DND-41 (cell line): ENCODE measurements around the gene F11R.
"Not testable (repeated sequence)": the region's sequence is repeated elsewhere in the genome, so short reads cannot be mapped to it uniquely, and the experiment has no call there.

Experiments used
- ATAC-seq: fragments of 200-7000 bp; cut with Tn5 transposase; 3 replicates; pipeline ENCODE4 v1.9.1; 2021; ENCODE audit warnings: low read depth; ENCODE audit not compliant: insufficient read depth
- DNase-seq: peaks from one replicate; pipeline ENCODE4 v3.0.0-alpha.2; 2020
- H2AFZ ChIP-seq: 2 replicates; pipeline ENCODE4 v1.6.0; 2012; ENCODE audit warnings: low read depth, low read length
- H3K27ac ChIP-seq: 2 replicates; pipeline ENCODE4 v1.5.1; 2012; ENCODE audit warnings: low read length, inconsistent platforms
- H3K27me3 ChIP-seq: fragments of 200-600 bp; sonication (generic); 2 replicates; pipeline ENCODE4 v1.6.0; 2012; ENCODE audit warnings: low read length, mild to moderate bottlenecking, inconsistent platforms; ENCODE audit not compliant: insufficient read depth, poor library complexity
- H3K36me3 ChIP-seq: 2 replicates; pipeline ENCODE4 v1.5.1; 2012; ENCODE audit warnings: low read length, inconsistent platforms; ENCODE audit not compliant: insufficient read depth
- H3K4me1 ChIP-seq: 2 replicates; pipeline ENCODE4 v1.5.1; 2012; ENCODE audit warnings: mild to moderate bottlenecking, low read length; ENCODE audit not compliant: insufficient read depth
- H3K4me2 ChIP-seq: 2 replicates; pipeline ENCODE4 v1.6.0; 2012; ENCODE audit warnings: mild to moderate bottlenecking, moderate library complexity, low read length, inconsistent platforms; ENCODE audit not compliant: insufficient read depth
- H3K4me3 ChIP-seq, 2 experiments: fragments of 200-600 bp in 1 of 2; shearing (Covaris generic) in 1 of 2; 2 replicates each; pipeline ENCODE4 v1.5.1; 2012 to 2016; ENCODE audit warnings: inconsistent platforms in 2 of 2, low read length in 2 of 2, mild to moderate bottlenecking in 2 of 2, low read depth in 1 of 2, moderate library complexity in 1 of 2
- H3K79me2 ChIP-seq: 2 replicates; pipeline ENCODE4 v1.6.0; 2012; ENCODE audit warnings: low read length, inconsistent platforms; ENCODE audit not compliant: insufficient read depth
- H3K9ac ChIP-seq: 2 replicates; pipeline ENCODE4 v1.6.0; 2012; ENCODE audit warnings: low read depth, mild to moderate bottlenecking, inconsistent platforms, low read length, moderate library complexity
- H3K9me3 ChIP-seq: 2 replicates; pipeline ENCODE4 v1.5.1; 2012; ENCODE audit warnings: low read length, moderate library complexity, mild to moderate bottlenecking, inconsistent platforms; ENCODE audit not compliant: insufficient read depth, severe bottlenecking
- H4K20me1 ChIP-seq: 2 replicates; pipeline ENCODE4 v1.6.0; 2012; ENCODE audit warnings: low read length; ENCODE audit not compliant: insufficient read depth
- EZH2 ChIP-seq: IDR thresholded peaks from 3 replicates; pipeline ENCODE4 v1.6.1; 2012; ENCODE audit warnings: borderline replicate concordance, low read depth, mild to moderate bottlenecking, moderate library complexity, low read length, inconsistent platforms; ENCODE audit not compliant: severe bottlenecking
- TF ChIP-seq, protein P1 (sequence below): IDR thresholded peaks from 2 replicates; pipeline ENCODE4 v1.5.1; 2012; ENCODE audit warnings: borderline replicate concordance, low read length, moderate library complexity, mild to moderate bottlenecking; ENCODE audit not compliant: poor library complexity, severe bottlenecking; ENCODE audit errors: extremely low read depth

The F11R gene

DNA sequence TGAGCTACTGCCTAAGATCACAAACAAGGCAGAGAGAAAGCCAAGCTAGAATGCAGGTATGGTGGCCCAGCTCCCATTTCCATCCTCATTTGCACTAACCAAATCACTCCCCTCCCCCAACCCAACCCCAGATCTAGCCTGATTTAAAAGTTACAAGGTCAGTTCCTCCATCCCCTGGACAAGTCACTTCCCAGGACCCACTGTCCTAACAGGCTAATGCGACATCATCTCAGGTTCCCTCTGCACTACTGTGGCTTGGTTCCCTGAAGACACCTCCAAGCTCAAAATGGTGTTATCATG lies 2.4 kb downstream of the F11R start:
- Histone ChIP-seq H3K4me3 (no peak overlapping the region), H3K4me1 (peaks cover 5% of the 10 kb centered on the region), H3K4me2 (no peak overlapping the region), H3K9ac (no peak overlapping the region), H3K9me3 (no peaks in the 10 kb centered on the region), H3K36me3 (no peaks in the 10 kb centered on the region), H2AFZ (no peak overlapping the region), H3K27me3 (no peaks in the 10 kb centered on the region), H4K20me1 (no peaks in the 10 kb centered on the region), H3K27ac (no peak overlapping the region), H3K79me2 (no peaks in the 10 kb centered on the region)
- ATAC-seq (no peak), DNase-seq (no peak)
- TF ChIP-seq, protein P1, sequence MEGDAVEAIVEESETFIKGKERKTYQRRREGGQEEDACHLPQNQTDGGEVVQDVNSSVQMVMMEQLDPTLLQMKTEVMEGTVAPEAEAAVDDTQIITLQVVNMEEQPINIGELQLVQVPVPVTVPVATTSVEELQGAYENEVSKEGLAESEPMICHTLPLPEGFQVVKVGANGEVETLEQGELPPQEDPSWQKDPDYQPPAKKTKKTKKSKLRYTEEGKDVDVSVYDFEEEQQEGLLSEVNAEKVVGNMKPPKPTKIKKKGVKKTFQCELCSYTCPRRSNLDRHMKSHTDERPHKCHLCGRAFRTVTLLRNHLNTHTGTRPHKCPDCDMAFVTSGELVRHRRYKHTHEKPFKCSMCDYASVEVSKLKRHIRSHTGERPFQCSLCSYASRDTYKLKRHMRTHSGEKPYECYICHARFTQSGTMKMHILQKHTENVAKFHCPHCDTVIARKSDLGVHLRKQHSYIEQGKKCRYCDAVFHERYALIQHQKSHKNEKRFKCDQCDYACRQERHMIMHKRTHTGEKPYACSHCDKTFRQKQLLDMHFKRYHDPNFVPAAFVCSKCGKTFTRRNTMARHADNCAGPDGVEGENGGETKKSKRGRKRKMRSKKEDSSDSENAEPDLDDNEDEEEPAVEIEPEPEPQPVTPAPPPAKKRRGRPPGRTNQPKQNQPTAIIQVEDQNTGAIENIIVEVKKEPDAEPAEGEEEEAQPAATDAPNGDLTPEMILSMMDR, result no peak
- no peak for TF ChIP-seq EZH2

DNA sequence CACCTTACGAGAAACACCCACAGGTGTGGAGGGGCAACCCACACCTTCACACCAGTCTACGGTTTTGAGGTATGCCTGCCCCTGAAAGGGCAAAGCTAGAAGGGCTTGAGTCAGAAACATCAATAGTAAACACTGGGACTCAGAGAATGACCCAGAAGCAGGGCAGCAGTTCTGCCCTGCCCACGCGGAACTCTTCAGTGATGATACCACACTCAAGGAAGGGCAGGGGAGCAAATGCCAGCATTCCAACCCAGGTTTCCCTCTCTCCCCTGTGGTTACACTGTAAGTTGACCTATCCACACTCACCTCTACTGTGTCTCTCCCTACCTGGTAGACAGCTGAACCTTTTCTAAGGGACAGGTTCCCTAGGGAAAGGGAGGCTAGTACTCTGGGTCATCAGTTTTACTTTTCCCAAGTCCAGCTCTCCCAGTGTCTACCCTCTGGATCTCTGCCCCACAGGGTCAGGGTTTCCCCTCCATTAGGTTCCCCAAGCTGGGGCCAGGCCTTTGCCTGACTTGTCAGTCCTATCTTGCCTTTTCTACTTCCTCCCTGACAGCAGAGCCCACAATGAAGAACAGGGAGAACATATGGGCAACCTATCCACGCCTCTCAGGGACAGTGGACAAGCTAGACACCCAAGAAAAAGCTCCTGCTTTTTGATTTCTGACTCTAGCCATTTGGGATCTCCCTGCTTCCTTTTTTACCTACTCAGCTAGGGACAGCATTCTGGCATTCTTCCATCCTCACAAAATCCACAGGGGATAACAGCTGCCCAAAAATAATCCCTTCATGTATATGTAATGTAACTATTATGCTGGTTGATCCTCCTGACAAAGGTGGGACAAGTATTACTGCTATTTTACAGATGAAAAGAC lies 3.0 kb downstream of the F11R start:
- Histone ChIP-seq H4K20me1 (no peaks in the 10 kb centered on the region), H3K27ac (no peak overlapping the region), H2AFZ (no peak overlapping the region), H3K4me3 (no peak overlapping the region), H3K79me2 (no peaks in the 10 kb centered on the region), H3K9me3 (no peaks in the 10 kb centered on the region), H3K9ac (no peak overlapping the region), H3K4me1 (peaks cover 11% of the 10 kb centered on the region), H3K36me3 (no peaks in the 10 kb centered on the region), H3K4me2 (no peak overlapping the region), H3K27me3 (no peaks in the 10 kb centered on the region)
- TF ChIP-seq, protein P1, result no peak
- no peak for TF ChIP-seq EZH2
- ATAC-seq (no peak), DNase-seq (no peak)

DNA sequence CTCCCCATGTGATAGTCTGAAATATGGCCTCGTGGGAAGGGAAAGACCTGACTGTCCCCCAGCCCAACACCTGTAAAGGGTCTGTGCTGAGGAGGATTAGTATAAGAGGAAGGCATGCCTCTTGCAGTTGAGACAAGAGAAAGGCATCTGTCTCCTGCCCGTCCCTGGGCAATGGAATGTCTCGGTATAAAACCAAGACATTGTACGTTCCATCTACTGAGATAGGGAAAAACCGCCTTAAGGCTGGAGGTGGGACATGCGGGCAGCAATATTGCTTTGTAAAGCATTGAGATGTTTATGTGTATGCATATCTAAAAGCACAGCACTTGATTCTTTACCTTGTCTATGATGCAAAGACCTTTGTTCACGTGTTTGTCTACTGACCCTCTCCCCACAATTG lies 3.8 kb downstream of the F11R start:
- not testable (repeated sequence) for H3K4me2 ChIP-seq, ATAC-seq, H3K9ac ChIP-seq, H3K36me3 ChIP-seq, H3K27me3 ChIP-seq, H3K4me3 ChIP-seq, H2AFZ ChIP-seq, H3K27ac ChIP-seq, H3K79me2 ChIP-seq, DNase-seq, H4K20me1 ChIP-seq, H3K9me3 ChIP-seq
- H3K4me1 ChIP-seq, result peaks cover 16% of the 10 kb centered on the region

- H3K4me1 ChIP-seq, result peaks cover 16% of the 10 kb centered on the region
- H3K4me2 ChIP-seq, H3K27ac ChIP-seq, DNase-seq, H2AFZ ChIP-seq, H3K9ac ChIP-seq, H3K9me3 ChIP-seq, ATAC-seq, H4K20me1 ChIP-seq, H3K36me3 ChIP-seq, H3K4me3 ChIP-seq, H3K27me3 ChIP-seq, H3K79me2 ChIP-seq: not testable (repeated sequence)
Measured at GRCh38 chr1:161016683-161017082, 4.3 kb downstream of the F11R start.
